Natural killer cell (primary cell): Measurements from ENCODE around the gene STK4. TPM values are rescaled to one million over a fixed set of nuclear protein-coding genes. Genes with fewer than 3 reads are reported as not detected.

Experiments
- ATAC-seq, 3 donors: fragments of 150-1000 bp in 2 of 3; fragments of 200-7000 bp in 1 of 3; cut with Tn5 transposase; 1 replicate in 1 of 3; 2 replicates in 2 of 3; pipeline ENCODE4 v1.10.0; 2021; ENCODE audit warnings: mild to moderate bottlenecking in 2 of 3, moderate library complexity in 2 of 3
- DNase-seq, 2 donors: peaks; one replicate each; pipeline versions ENCODE4 v3.0.0 to v3.0.0-alpha.2; 2013 to 2021; ENCODE audit warnings: mixed read lengths in 1 of 2
- H3K27ac ChIP-seq: one replicate; pipeline ENCODE4 v1.5.1; 2013; ENCODE audit warnings: mild to moderate bottlenecking, low read length
- H3K27me3 ChIP-seq: one replicate; pipeline ENCODE4 v1.6.1; 2013; ENCODE audit warnings: low read length; ENCODE audit not compliant: control insufficient read depth, insufficient read depth
- H3K36me3 ChIP-seq: one replicate; pipeline ENCODE4 v1.6.1; 2013; ENCODE audit warnings: low read length; ENCODE audit not compliant: control insufficient read depth, insufficient read depth
- H3K4me1 ChIP-seq: one replicate; pipeline ENCODE4 v1.6.1; 2013; ENCODE audit warnings: low read length; ENCODE audit not compliant: control insufficient read depth, insufficient read depth
- H3K4me3 ChIP-seq: one replicate; pipeline ENCODE4 v1.5.1; 2013; ENCODE audit warnings: low read length
- H3K9me3 ChIP-seq: one replicate; pipeline ENCODE4 v1.6.1; 2013; ENCODE audit warnings: low read length; ENCODE audit not compliant: control insufficient read depth, insufficient read depth
- H3K27ac Mint-ChIP-seq, 2 donors: one replicate each; pipeline ENCODE4 v1.8.0; 2022; ENCODE audit warnings: mild to moderate bottlenecking in 2 of 2, mixed read lengths in 2 of 2, moderate library complexity in 1 of 2
- H3K27me3 Mint-ChIP-seq, 2 donors: one replicate each; pipeline ENCODE4 v1.8.0; 2022; ENCODE audit warnings: low read depth in 2 of 2, mixed read lengths in 2 of 2
- H3K36me3 Mint-ChIP-seq: one replicate; pipeline ENCODE4 v1.8.0; 2022; ENCODE audit warnings: mixed read lengths
- H3K4me1 Mint-ChIP-seq, 2 donors: one replicate each; pipeline ENCODE4 v1.8.0; 2022; ENCODE audit warnings: mixed read lengths in 2 of 2
- H3K4me3 Mint-ChIP-seq: one replicate; pipeline ENCODE4 v1.8.0; 2022; ENCODE audit warnings: mild to moderate bottlenecking, moderate library complexity, mixed read lengths
- H3K9me3 Mint-ChIP-seq, 2 donors: one replicate each; pipeline ENCODE4 v1.8.0; 2022; ENCODE audit warnings: mixed read lengths in 2 of 2
- WGBS: methylation state at CpG from one replicate; pipeline ENCODE4 v1.1.7; 2013; ENCODE audit warnings: missing lambda C conversion rate; ENCODE audit not compliant: insufficient coverage; 5-methylcytosine and 5-hydroxymethylcytosine counted together
- intact Hi-C: fragments of 100-400 bp; cut with micrococcal nuclease; formaldehyde crosslinking; loops from one replicate; pipeline ENCODE4 v1.14.2; 2022
- total RNA-seq, 4 donors: library from RNA; stranded (reverse); fragments of 120-200 nt in 1 of 4; gene quantifications; one replicate each; pipeline versions ENCODE4 v1.2.3 to v1.2.4, GENCODE V29; 2013 to 2022
- TF ChIP-seq, protein P1 (sequence below): fragments of 200-600 bp; IDR thresholded peaks from one replicate; pipeline ENCODE4 v1.8.0; 2022; ENCODE audit warnings: antibody characterized with exemption

STK4 gene
- total RNA-seq, 3 donors from 2014 or later (not counting 1 experiment from before 2014, with no cell fraction given) = 351 to 394 (median 366) TPM

DNA sequence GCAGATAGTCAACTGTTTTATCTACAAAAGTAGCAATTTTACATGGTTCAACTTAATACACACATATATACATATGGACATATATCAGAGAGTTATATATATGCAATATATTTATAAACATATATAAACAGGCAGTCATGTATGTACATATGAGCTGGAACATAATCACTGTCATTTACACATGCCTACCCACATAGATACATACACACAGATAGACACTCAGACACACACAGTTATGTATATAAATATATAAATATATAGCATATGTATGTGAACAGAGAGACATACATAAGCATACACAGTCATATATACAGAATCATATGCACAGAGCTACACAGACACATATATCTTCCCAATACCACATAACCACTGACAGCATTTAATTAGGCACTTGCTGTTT is 146.4 kb downstream of the STK4 start:
- no peak overlapping the region for H3K27ac ChIP-seq
- H3K36me3 ChIP-seq = no peaks in the 10 kb centered on the region
- TF ChIP-seq, protein P1, sequence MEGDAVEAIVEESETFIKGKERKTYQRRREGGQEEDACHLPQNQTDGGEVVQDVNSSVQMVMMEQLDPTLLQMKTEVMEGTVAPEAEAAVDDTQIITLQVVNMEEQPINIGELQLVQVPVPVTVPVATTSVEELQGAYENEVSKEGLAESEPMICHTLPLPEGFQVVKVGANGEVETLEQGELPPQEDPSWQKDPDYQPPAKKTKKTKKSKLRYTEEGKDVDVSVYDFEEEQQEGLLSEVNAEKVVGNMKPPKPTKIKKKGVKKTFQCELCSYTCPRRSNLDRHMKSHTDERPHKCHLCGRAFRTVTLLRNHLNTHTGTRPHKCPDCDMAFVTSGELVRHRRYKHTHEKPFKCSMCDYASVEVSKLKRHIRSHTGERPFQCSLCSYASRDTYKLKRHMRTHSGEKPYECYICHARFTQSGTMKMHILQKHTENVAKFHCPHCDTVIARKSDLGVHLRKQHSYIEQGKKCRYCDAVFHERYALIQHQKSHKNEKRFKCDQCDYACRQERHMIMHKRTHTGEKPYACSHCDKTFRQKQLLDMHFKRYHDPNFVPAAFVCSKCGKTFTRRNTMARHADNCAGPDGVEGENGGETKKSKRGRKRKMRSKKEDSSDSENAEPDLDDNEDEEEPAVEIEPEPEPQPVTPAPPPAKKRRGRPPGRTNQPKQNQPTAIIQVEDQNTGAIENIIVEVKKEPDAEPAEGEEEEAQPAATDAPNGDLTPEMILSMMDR = no peak
- Mint-ChIP-seq H3K4me3 (no peak overlapping the region), H3K27me3 (peaks cover 5 to 21% of the 10 kb centered on the region in 2 donors), H3K9me3 (no peaks in the 10 kb centered on the region), H3K27ac (no peak overlapping the region), H3K36me3 (no peaks in the 10 kb centered on the region), H3K4me1 (no peaks in the 10 kb centered on the region)
- DNase-seq = no peak
- no peaks in the 10 kb centered on the region for H3K9me3 ChIP-seq
- no peak for ATAC-seq
- H3K4me1 ChIP-seq = no peaks in the 10 kb centered on the region
- no peak overlapping the region for H3K4me3 ChIP-seq
- no peaks in the 10 kb centered on the region for H3K27me3 ChIP-seq
- intact Hi-C loops = no loop called here

DNA sequence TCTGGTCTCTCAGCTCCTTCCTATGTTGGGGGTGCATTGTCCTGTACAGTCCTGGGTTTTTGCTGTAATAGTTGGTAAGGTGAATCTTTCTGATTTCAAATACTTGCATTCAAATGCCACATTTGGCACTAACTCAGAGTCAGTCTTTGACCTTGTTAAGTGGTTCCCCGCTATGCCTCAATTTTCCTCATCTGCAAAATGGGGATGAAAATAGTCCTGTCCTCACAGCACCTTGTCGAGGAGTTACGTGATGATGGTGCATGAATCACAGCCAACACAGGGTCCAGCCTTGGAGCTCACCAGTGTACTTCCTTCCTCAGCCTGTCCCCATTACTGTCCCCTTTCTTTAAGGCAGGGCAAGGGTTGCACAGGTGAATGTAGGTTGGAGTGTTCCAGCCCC is 147.6 kb downstream of the STK4 start:
- Histone ChIP-seq H3K4me1 (no peaks in the 10 kb centered on the region), H3K27ac (no peak overlapping the region), H3K4me3 (no peak overlapping the region), H3K36me3 (no peaks in the 10 kb centered on the region), H3K27me3 (no peaks in the 10 kb centered on the region), H3K9me3 (no peaks in the 10 kb centered on the region)
- peaks cover 5 to 26% of the 10 kb centered on the region in 2 donors for H3K27me3 Mint-ChIP-seq
- no peak for DNase-seq
- H3K27ac Mint-ChIP-seq = no peak overlapping the region
- 88% methylated on average over 3 of the region's 3 CpGs for WGBS
- no peaks in the 10 kb centered on the region for H3K9me3 Mint-ChIP-seq
- H3K36me3 Mint-ChIP-seq = no peaks in the 10 kb centered on the region
- no peak for ATAC-seq
- TF ChIP-seq, protein P1 = no peak
- H3K4me3 Mint-ChIP-seq = no peak overlapping the region
- no peaks in the 10 kb centered on the region for H3K4me1 Mint-ChIP-seq
- intact Hi-C loops = no loop called here

DNA sequence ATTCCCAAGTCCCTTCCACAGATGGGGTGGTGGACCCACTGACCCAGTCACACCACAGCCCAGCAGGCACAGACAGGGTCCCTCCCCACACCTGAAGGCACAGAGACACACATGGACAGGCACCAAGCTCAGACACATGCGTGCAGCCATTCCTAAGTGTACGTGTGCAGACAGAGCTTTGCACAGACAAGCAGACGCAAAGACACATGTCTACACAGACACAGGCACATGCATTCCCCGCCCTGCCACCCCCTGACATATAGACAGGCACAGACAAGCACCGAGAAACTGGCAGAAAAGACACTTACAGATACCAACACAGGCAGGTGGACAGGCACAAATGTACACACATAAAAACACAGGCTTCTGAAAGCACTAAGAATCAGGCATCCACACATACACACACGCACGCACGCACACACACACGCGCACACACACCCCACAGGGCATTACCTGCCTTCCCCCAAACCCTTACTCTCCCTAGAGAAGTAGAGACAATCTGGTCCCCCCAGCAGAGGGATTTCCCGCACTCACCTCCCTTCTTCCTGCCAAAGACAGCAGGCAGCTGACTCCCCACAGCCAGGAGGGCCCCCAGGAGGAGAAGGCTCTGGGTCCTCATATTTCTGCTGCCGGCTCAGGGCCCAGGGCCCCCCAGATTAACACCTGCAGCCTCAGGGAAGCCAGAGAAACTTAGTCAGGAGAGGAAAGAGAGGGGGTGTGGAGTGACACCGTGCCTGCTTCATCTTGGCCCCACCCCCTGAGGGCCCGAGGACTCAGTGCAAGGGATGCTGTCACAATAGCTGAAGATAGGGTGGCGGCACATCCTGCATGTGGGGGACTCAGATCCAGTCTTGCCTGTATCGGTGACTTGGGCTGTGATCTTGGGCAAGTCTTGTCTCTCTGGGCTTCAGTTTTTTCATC is 148.4 kb downstream of the STK4 start, which contains the start of gene WFDC5:
WFDC5 (minus strand) TSS at position 710 of the 921 bp plus-strand sequence; CDS start at position 619, 91 bp downstream.
- no peaks in the 10 kb centered on the region for H3K9me3 Mint-ChIP-seq
- DNase-seq (peak in 1 of 2 donors; percentile 24), ATAC-seq (peak in 1 of 3 donors; percentile 48)
- no peaks in the 10 kb centered on the region for H3K27me3 ChIP-seq
- H3K4me3 Mint-ChIP-seq = no peak within 1 kb of the TSS
- H3K27ac ChIP-seq = no peak within 1 kb of the TSS
- H3K36me3 ChIP-seq = no peaks in the 10 kb centered on the region
- no peaks in the 10 kb centered on the region for H3K4me1 ChIP-seq
- no peak within 1 kb of the TSS for H3K27ac Mint-ChIP-seq
- no peak within 1 kb of the TSS for H3K4me3 ChIP-seq
- TF ChIP-seq, protein P1 = no peak
- intact Hi-C loops = no loop called here
- peaks cover 5 to 26% of the 10 kb centered on the region in 2 donors for H3K27me3 Mint-ChIP-seq
- no peaks in the 10 kb centered on the region for H3K9me3 ChIP-seq
- H3K4me1 Mint-ChIP-seq = no peaks in the 10 kb centered on the region
- WGBS = 65% methylated on average over 16 of the region's 16 CpGs
- no peaks in the 10 kb centered on the region for H3K36me3 Mint-ChIP-seq
